Activated naive CD4-positive, alpha-beta T cell treated with Interleukin-2 at 50 U/mL for 16 hours (primary cell): ENCODE measurements around the gene MDK.

Experiments
- DNase-seq: peaks from one replicate; pipeline ENCODE4 v3.0.0-alpha.2; 2020

Gene MDK

GRCh38 chr11:46407635-46408034, 26.2 kb downstream of the MDK start:
- no peak for DNase-seq

- DNase-seq: no peak
Observed at GRCh38 chr11:46408407-46408986, 27.0 kb downstream of the MDK start.

- DNase-seq: no peak
Observed at GRCh38 chr11:46410021-46410420, 28.6 kb downstream of the MDK start.

GRCh38 chr11:46413760-46414465, 32.4 kb downstream of the MDK start:
- no peak for DNase-seq

GRCh38 chr11:46414466-46414796, 33.0 kb downstream of the MDK start:
- DNase-seq: no peak

GRCh38 chr11:46414879-46415278, 33.4 kb downstream of the MDK start:
- no peak for DNase-seq

GRCh38 chr11:46417711-46418110, 36.2 kb downstream of the MDK start:
- DNase-seq: no peak

- DNase-seq: no peak
Observed at GRCh38 chr11:46418751-46419150, 37.3 kb downstream of the MDK start.

- no peak for DNase-seq
Observed at GRCh38 chr11:46420513-46420912, 39.0 kb downstream of the MDK start.

GRCh38 chr11:46421257-46421880, 39.9 kb downstream of the MDK start:
- no peak for DNase-seq

GRCh38 chr11:46422588-46422987, 41.1 kb downstream of the MDK start:
- DNase-seq: no peak

GRCh38 chr11:46426233-46426991, 44.9 kb downstream of the MDK start:
- no peak for DNase-seq

- no peak for DNase-seq
Observed at GRCh38 chr11:46427364-46427763, 45.9 kb downstream of the MDK start.

GRCh38 chr11:46429717-46430116, 48.2 kb downstream of the MDK start:
- DNase-seq: no peak

- DNase-seq: no peak
Observed at GRCh38 chr11:46431211-46431610, 49.7 kb downstream of the MDK start.
